T-helper 17 cell (primary cell): Measurements from ENCODE around the gene ST3GAL4. TPM values are rescaled to one million over a fixed set of nuclear protein-coding genes. Genes with fewer than 3 reads are reported as not detected.
A peak's percentile ranks its signal among the peaks of the same experiment; 100 is the strongest.

Source experiments
- ATAC-seq: fragments of 150-1000 bp; cut with Tn5 transposase; 2 replicates; pipeline ENCODE4 v1.10.0; 2021; ENCODE audit warnings: mild to moderate bottlenecking, moderate library complexity
- DNase-seq, 3 donors: peaks; one replicate each; pipeline versions ENCODE4 v3.0.0 to v3.0.0-alpha.2; 2020 to 2021
- H3K9me3 ChIP-seq: one replicate; pipeline ENCODE4 v1.7.0; 2013; ENCODE audit warnings: low read length, mild to moderate bottlenecking; ENCODE audit not compliant: control insufficient read depth, poor library complexity, severe bottlenecking
- H3K27ac Mint-ChIP-seq: one replicate; pipeline ENCODE4 v1.8.0; 2022; ENCODE audit warnings: mild to moderate bottlenecking, moderate library complexity, mixed read lengths
- H3K27me3 Mint-ChIP-seq: one replicate; pipeline ENCODE4 v1.8.0; 2022; ENCODE audit warnings: mixed read lengths
- H3K36me3 Mint-ChIP-seq: one replicate; pipeline ENCODE4 v1.8.0; 2022; ENCODE audit warnings: low read depth, mixed read lengths
- H3K4me1 Mint-ChIP-seq: one replicate; pipeline ENCODE4 v1.8.0; 2022; ENCODE audit warnings: mild to moderate bottlenecking, mixed read lengths
- H3K4me3 Mint-ChIP-seq: one replicate; pipeline ENCODE4 v1.8.0; 2022; ENCODE audit warnings: mild to moderate bottlenecking, moderate library complexity, mixed read lengths
- total RNA-seq, 4 donors: library from RNA in 2 of 4; stranded (reverse) in 2 of 4; gene quantifications; one replicate each; pipeline ENCODE4 v1.2.3 and lab custom pipeline; 2022 to 2026

Gene ST3GAL4
- total RNA-seq, 2 donors from 2014 or later: 3.0 to 4.8 TPM

DNA sequence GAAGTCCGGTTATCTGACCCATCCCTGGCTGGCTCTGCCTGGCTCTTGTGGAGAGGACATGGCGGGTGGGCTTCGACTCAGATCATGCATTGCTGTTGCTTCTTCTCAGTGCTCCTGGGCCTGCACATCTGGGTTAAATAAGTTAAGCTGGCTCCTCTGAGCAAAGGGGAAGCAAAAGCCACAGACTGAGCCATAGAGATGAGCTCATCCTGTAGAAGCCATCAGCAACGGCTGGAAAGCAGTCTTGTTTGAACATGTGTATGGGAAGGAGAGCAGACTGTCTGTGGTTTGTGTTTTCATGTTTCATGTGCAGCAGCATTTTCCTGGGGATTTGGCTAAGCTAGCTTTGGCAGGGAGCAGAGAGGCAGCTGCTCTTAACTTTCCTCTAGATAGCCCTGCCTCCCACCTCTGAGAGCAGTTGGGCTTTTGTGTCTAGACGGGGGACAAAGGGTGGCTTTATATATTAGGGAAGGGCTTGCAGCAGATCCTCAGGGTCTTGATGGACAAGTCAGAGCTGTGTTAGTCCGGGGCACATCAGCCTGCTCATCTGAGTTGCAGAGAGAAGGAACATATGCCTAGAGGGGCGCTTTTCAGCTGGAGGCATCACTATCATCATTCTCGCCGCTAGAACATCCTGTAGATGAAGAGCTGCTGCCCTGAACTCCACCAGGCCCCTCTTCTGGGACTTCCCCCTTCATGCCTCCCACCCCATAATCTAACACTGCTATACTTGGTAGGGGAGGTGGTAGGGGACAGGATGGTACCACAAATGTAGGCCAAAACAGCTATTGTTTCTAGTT lies 36.7 kb upstream of the ST3GAL4 start:
- Mint-ChIP-seq H3K27me3 (no peaks in the 10 kb centered on the region), H3K4me3 (peak overlapping the region; percentile 79), H3K4me1 (peaks cover 43% of the 10 kb centered on the region), H3K36me3 (peaks cover 10% of the 10 kb centered on the region), H3K27ac (peak overlapping the region; percentile 89)
- no peaks in the 10 kb centered on the region for H3K9me3 ChIP-seq
- DNase-seq: no peak
- ATAC-seq: peak; percentile 79

- Mint-ChIP-seq H3K4me1 (peaks cover 43% of the 10 kb centered on the region), H3K36me3 (peaks cover 10% of the 10 kb centered on the region), H3K27me3 (no peaks in the 10 kb centered on the region), H3K27ac (peak overlapping the region; percentile 89), H3K4me3 (peak overlapping the region; percentile 5)
- DNase-seq (no peak), ATAC-seq (no peak)
- no peaks in the 10 kb centered on the region for H3K9me3 ChIP-seq
Observed at GRCh38 chr11:126319374-126319740, 36.1 kb upstream of the ST3GAL4 start.

- no peaks in the 10 kb centered on the region for H3K9me3 ChIP-seq
- no peak for ATAC-seq
- H3K27me3 Mint-ChIP-seq: no peaks in the 10 kb centered on the region
- no peak for DNase-seq
- peaks cover 6% of the 10 kb centered on the region for H3K36me3 Mint-ChIP-seq
- no peak overlapping the region for H3K27ac Mint-ChIP-seq
- H3K4me1 Mint-ChIP-seq: peaks cover 36% of the 10 kb centered on the region
- no peak overlapping the region for H3K4me3 Mint-ChIP-seq
Observed at GRCh38 chr11:126322996-126323395, 32.5 kb upstream of the ST3GAL4 start.

DNA sequence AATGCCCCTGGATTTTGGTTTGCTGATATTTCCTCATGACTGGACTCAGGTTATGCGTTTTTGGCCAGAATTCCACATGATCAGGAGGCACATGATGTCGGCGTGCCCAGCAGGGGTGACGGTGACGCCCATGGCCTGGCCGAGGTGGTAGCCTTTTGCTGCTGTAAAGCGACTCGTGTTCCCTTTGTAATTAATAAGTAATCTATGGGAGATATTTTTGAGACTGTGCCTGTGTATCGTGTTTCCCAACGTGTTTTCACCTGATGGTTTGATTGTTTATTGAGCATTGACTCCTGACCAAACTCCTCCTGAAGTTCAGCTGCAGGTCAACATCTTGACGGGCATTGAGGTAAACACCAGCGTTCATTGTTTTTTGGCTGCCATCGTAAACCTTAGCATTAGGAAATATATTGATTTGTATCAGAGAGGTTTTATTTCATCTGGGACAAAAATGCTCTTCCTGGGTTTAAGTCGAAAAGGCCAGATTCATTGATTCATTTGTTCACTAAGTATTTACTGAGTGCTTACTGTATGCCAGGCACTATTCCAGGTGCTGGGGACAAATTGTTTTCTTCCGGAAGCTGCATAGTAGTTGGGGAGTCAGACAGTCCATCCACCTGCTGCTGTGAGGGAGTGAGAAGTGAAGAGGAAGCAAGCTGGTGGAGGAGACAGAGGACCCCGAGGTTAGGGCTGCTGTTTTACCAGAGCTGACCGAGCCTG lies 28.0 kb upstream of the ST3GAL4 start:
- no peaks in the 10 kb centered on the region for H3K27me3 Mint-ChIP-seq
- H3K36me3 Mint-ChIP-seq: peaks cover 4% of the 10 kb centered on the region
- peaks cover 9% of the 10 kb centered on the region for H3K4me1 Mint-ChIP-seq
- H3K9me3 ChIP-seq: no peaks in the 10 kb centered on the region
- DNase-seq (no peak), ATAC-seq (no peak)
- H3K4me3 Mint-ChIP-seq: peak overlapping the region; percentile 19
- H3K27ac Mint-ChIP-seq: peak overlapping the region; percentile 72

DNA sequence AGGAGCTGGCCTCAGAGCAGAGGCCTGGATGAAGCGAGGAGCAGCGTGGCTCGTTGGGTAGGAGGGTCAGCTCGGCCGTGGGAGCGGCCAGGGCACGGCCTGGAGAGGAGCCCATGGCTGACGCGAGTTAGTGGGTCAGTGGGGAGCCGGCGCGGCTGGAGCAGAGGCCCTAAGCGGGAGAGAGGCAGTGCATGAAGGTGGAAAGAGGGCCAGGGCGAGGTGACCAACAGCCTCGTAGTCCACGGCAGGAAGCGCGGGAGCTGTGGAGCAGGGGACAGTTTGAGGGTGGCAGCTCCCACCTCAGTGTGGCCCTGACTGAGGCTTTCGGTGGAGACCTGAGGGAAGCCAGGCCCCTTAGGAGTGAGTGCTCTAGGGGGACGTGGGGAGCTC lies 27.5 kb upstream of the ST3GAL4 start:
- H3K9me3 ChIP-seq: no peaks in the 10 kb centered on the region
- Mint-ChIP-seq H3K36me3 (peaks cover 4% of the 10 kb centered on the region), H3K4me1 (peaks cover 11% of the 10 kb centered on the region), H3K4me3 (no peak overlapping the region), H3K27ac (peak overlapping the region; percentile 72), H3K27me3 (no peaks in the 10 kb centered on the region)
- DNase-seq: no peak
- no peak for ATAC-seq

DNA sequence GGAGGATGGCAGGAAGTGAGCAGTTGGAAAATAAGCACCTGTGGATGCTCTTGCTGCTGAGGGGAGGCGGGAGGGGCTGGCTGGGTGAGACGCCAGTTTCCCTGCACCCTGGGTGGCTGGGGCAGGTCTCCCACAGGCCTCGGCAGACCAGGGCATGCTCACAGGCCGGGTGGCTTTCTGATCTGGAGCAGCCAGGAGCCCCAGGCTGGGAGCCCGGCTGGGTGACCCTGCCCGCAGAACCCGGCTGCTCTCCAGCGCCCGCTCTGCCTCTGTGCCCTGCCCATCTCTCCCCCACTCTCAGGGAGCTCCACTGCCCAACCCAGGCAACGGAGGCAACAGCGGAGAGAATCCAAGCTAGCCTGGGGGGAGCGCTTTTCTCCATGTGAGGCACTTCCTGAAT lies 27.0 kb upstream of the ST3GAL4 start:
- Mint-ChIP-seq H3K4me3 (no peak overlapping the region), H3K27me3 (no peaks in the 10 kb centered on the region), H3K4me1 (peaks cover 14% of the 10 kb centered on the region), H3K27ac (peak overlapping the region; percentile 72), H3K36me3 (peaks cover 4% of the 10 kb centered on the region)
- DNase-seq: no peak
- no peak for ATAC-seq
- no peaks in the 10 kb centered on the region for H3K9me3 ChIP-seq

DNA sequence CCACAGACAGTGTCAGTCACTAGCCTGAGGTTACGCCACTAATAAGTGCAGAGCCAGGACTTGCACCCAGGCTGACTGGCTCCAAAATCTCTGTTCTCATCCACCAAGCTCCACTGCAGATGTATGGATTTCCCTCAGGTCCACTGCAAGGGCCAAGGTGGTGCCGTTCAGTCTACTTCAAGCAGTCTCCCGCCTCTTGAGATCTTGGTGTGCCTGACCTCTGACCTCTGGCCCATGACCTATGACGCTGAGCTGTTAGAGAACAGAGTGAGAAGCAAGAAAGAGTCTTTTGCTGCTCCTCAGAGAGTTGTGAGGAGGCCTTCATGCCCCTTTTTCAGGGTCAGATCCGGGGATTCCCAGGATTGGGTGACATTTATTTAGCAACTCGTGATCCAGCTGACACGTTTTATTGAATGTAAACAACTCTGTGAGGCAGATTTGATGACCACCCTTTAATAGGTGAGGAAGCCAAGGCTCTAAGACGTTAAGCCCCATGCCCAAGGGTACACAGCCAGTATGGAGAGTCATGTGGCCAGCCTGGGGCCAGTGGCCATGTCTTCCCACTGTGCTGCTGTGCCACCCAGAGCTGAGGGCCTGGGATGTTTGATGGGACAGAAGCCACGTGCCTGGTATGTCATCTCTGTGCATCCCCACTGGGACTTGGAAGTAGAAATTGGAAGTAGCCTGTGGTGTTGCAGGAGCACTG lies 26.4 kb upstream of the ST3GAL4 start:
- no peaks in the 10 kb centered on the region for H3K27me3 Mint-ChIP-seq
- peaks cover 7% of the 10 kb centered on the region for H3K36me3 Mint-ChIP-seq
- H3K4me1 Mint-ChIP-seq: peaks cover 14% of the 10 kb centered on the region
- no peak for DNase-seq
- H3K9me3 ChIP-seq: no peaks in the 10 kb centered on the region
- no peak overlapping the region for H3K4me3 Mint-ChIP-seq
- peak overlapping the region; percentile 77 for H3K27ac Mint-ChIP-seq
- no peak for ATAC-seq

DNA sequence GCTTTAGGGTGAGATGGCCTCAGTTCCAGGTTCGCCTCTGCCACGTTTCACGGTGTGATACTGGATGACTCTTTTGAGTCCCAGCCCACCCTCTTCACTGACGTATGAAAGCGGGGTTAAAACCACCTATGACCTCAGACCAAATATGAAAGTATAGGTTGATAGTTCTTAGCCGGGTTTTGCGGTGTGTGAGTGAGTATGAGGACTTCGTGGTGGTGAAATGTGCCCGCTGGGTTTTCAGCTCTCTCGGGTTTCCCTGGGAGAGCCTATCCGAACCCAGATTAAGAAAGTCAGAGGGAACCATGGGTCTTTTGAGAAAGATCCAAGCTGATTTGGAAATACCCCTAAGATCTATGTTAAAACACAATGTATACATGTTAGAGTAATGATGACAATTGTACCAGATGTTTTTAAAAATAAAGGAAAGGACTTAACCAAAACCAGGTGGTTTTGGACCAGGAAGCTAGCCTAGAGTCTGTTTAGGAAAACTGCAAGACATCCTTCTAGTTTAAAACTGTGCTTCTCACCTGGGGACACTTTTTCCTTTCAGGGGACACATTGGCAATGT lies 25.8 kb upstream of the ST3GAL4 start:
- Mint-ChIP-seq H3K27me3 (no peaks in the 10 kb centered on the region), H3K4me1 (peaks cover 14% of the 10 kb centered on the region), H3K36me3 (peaks cover 7% of the 10 kb centered on the region), H3K4me3 (no peak overlapping the region), H3K27ac (peak overlapping the region; percentile 77)
- H3K9me3 ChIP-seq: no peaks in the 10 kb centered on the region
- DNase-seq: no peak
- ATAC-seq: peak; percentile 57

DNA sequence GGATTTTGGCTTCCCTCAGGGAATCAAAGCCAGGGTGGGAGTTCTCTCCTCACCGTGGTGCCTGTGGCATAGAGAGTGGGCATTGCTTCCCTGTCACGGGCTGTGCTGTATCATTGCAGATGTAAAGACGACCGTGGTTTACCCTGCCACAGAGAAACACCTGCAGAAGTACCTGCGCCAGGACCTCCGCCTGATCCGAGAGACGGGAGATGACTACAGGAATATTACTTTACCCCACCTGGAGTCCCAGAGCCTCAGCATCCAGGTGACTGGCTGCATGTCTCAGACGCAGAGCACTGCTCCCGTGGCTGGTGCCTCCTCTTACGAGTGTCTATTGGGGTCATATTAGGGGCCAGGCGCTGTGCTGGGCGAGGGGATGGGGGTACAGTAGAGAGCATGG lies 24.2 kb upstream of the ST3GAL4 start:
- H3K27me3 Mint-ChIP-seq: no peaks in the 10 kb centered on the region
- H3K9me3 ChIP-seq: no peaks in the 10 kb centered on the region
- no peak for DNase-seq
- H3K4me3 Mint-ChIP-seq: no peak overlapping the region
- no peak for ATAC-seq
- peaks cover 14% of the 10 kb centered on the region for H3K4me1 Mint-ChIP-seq
- peaks cover 7% of the 10 kb centered on the region for H3K36me3 Mint-ChIP-seq
- peak overlapping the region; percentile 24 for H3K27ac Mint-ChIP-seq

DNA sequence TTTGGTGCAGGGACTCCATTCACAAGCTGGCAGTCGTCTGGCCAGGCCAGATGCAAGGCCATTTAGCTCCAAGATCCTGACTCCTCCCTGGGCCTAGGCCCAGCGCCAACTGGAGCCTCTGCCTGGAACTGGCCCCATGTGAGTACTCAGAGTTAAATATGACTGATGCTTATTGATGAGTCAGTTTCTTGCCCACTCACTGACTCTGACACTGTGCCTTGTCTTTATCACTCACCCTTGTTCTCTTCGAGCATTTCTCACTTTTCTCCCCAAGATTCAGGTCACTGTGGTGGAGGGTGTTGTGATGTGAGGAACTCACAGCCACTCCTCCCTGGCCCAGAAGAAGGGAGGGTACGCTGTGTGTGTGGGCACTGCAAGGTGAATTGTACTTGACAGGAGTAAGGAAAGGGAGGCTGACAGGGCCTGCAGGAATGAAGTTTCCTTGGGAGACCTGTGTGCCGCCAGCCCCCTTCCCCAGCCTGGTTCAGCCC lies 23.2 kb upstream of the ST3GAL4 start:
- no peak overlapping the region for H3K27ac Mint-ChIP-seq
- no peaks in the 10 kb centered on the region for H3K9me3 ChIP-seq
- DNase-seq (no peak), ATAC-seq (no peak)
- H3K36me3 Mint-ChIP-seq: peaks cover 7% of the 10 kb centered on the region
- no peak overlapping the region for H3K4me3 Mint-ChIP-seq
- no peaks in the 10 kb centered on the region for H3K27me3 Mint-ChIP-seq
- peaks cover 15% of the 10 kb centered on the region for H3K4me1 Mint-ChIP-seq

GRCh38 chr11:126333142-126333541 lies 22.3 kb upstream of the ST3GAL4 start:
- no peaks in the 10 kb centered on the region for H3K9me3 ChIP-seq
- ATAC-seq (no peak), DNase-seq (no peak)
- peaks cover 12% of the 10 kb centered on the region for H3K4me1 Mint-ChIP-seq
- no peaks in the 10 kb centered on the region for H3K27me3 Mint-ChIP-seq
- H3K36me3 Mint-ChIP-seq: peaks cover 7% of the 10 kb centered on the region
- H3K27ac Mint-ChIP-seq: no peak overlapping the region
- H3K4me3 Mint-ChIP-seq: no peak overlapping the region

GRCh38 chr11:126334659-126335462 lies 20.6 kb upstream of the ST3GAL4 start:
- DNase-seq (no peak), ATAC-seq (no peak)
- no peaks in the 10 kb centered on the region for H3K27me3 Mint-ChIP-seq
- peaks cover 7% of the 10 kb centered on the region for H3K36me3 Mint-ChIP-seq
- no peak overlapping the region for H3K4me3 Mint-ChIP-seq
- H3K9me3 ChIP-seq: no peaks in the 10 kb centered on the region
- peaks cover 12% of the 10 kb centered on the region for H3K4me1 Mint-ChIP-seq
- peak overlapping the region; percentile 32 for H3K27ac Mint-ChIP-seq
